ENCODE measurements around the gene BCL2. TPM values are rescaled to one million over a fixed set of nuclear protein-coding genes. Genes with fewer than 3 reads are reported as not detected.

BCL2 gene
- total and polyA plus RNA-seq, 9 of the 15 experiments (the other 6 are each of a cell fraction or from before 2014, with no cell fraction given), result 0.10 to 1.1 (median 0.65) TPM

GRCh38 chr18:63346480-63347183, 27.1 kb upstream of the BCL2 start:
- TF ChIP-seq ZNF224 (CRISPR knock-in tag; IDR thresholded peaks at IDR 0.05), result no peak
- TF ChIP-seq ZBTB26 (CRISPR knock-in tag; IDR thresholded peaks at IDR 0.05), result no peak
- no peak for TF ChIP-seq U2AF2 (optimal IDR thresholded peaks at IDR 0.05; ENCODE audit: low read depth, low read length)
- Histone ChIP-seq H3K4me2 (ENCODE audit: insufficient read depth, low read length) (no peak overlapping the region), H2AFZ (ENCODE audit: low read depth, low read length) (no peak overlapping the region), H3K4me3 (no peak overlapping the region), H4K20me1 (replicated peaks; ENCODE audit: control insufficient read depth, insufficient read depth, low read length) (no peaks in the 10 kb centered on the region), H3K4me1 (replicated peaks in 1 of 2; ENCODE audit: control insufficient read depth in 2 of 2, insufficient read depth in 2 of 2, low read length in 2 of 2) (no peaks in the 10 kb centered on the region), H3K9me3 (replicated peaks; ENCODE audit: control insufficient read depth, insufficient read depth, low read depth, low read length) (no peaks in the 10 kb centered on the region), H3K9me1 (ENCODE audit: control insufficient read depth, insufficient read depth, low read length) (no peaks in the 10 kb centered on the region), H3K27ac (ENCODE audit: extremely low read depth, low read depth, low read length) (no peak overlapping the region), H3K9ac (ENCODE audit: insufficient read depth in 1 of 2, low read depth in 2 of 2, low read length in 2 of 2) (no peak overlapping the region), H3K79me2 (ENCODE audit: control insufficient read depth, insufficient read depth, low read length) (no peaks in the 10 kb centered on the region), H3K27me3 (ENCODE audit: control insufficient read depth in 2 of 2, insufficient read depth in 2 of 2, low read length in 2 of 2) (no peaks in the 10 kb centered on the region), H3K36me3 (ENCODE audit: control insufficient read depth, insufficient read depth, low read length) (peaks cover 51% of the 10 kb centered on the region; the same call in 2 of the 3 replicates)
- no TSS peak for BruUV-seq (replicated peaks)
- ChIA-PET CTCF (ENCODE audit: low intra/inter-chr PET ratio) (no interaction called here), POLR2A (no interaction called here)
- ATAC-seq (no peak), FAIRE-seq (no peak), DNase-seq (ENCODE audit: extremely low read depth in 1 of 4, low spot score in 3 of 4) (no peak)
- in situ Hi-C loops (cut with MboI) (loop anchor here (10.0 kb wide), 1 partner anchor 88 kb away; no protein-coding TSS in a partner anchor), intact Hi-C loops (cut with micrococcal nuclease) (loop anchor here (10.0 kb wide), 1 partner anchor 498 kb away; no protein-coding TSS in a partner anchor)
- 79% methylated on average over 6 of the region's 7 CpGs for WGBS (ENCODE audit: insufficient coverage, low coverage, missing lambda C conversion rate)

GRCh38 chr18:63346031-63346430, 26.5 kb upstream of the BCL2 start:
- H4K20me1 ChIP-seq (replicated peaks; ENCODE audit: control insufficient read depth, insufficient read depth, low read length), result no peaks in the 10 kb centered on the region
- in situ Hi-C loops (cut with MboI), result loop anchor here (10.0 kb wide), 1 partner anchor 89 kb away; no protein-coding TSS in a partner anchor
- no peaks in the 10 kb centered on the region for H3K9me3 ChIP-seq (replicated peaks; ENCODE audit: control insufficient read depth, insufficient read depth, low read depth, low read length)
- peaks cover 48% of the 10 kb centered on the region; the same call in 2 of the 3 replicates for H3K36me3 ChIP-seq (ENCODE audit: control insufficient read depth, insufficient read depth, low read length)
- no peak for FAIRE-seq
- 74% methylated on average over 4 of the region's 7 CpGs for WGBS (ENCODE audit: insufficient coverage, low coverage, missing lambda C conversion rate)
- H3K4me2 ChIP-seq (ENCODE audit: insufficient read depth, low read length), result no peak overlapping the region
- H3K9me1 ChIP-seq (ENCODE audit: control insufficient read depth, insufficient read depth, low read length), result no peaks in the 10 kb centered on the region
- TF ChIP-seq ZNF23 (CRISPR knock-in tag; IDR thresholded peaks at IDR 0.05) (no peak), HDGF (IDR thresholded peaks at IDR 0.05) (no peak), TRIM25 (IDR thresholded peaks at IDR 0.05; ENCODE audit: borderline replicate concordance) (no peak), CAMTA2 (CRISPR knock-in tag; conservative IDR thresholded peaks at IDR 0.05) (no peak), CTCFL (IDR thresholded peaks at IDR 0.05; ENCODE audit: borderline replicate concordance, insufficient read depth, low read depth, low read length, poor library complexity, severe bottlenecking) (no peak), FOS (IDR thresholded peaks at IDR 0.05; ENCODE audit: extremely low read depth, insufficient read length) (no peak)
- no peak overlapping the region for H3K9ac ChIP-seq (ENCODE audit: insufficient read depth in 1 of 2, low read depth in 2 of 2, low read length in 2 of 2)
- POLR2A ChIA-PET, result no interaction called here
- H3K27ac ChIP-seq (ENCODE audit: extremely low read depth, low read depth, low read length), result no peak overlapping the region
- no peaks in the 10 kb centered on the region for H3K79me2 ChIP-seq (ENCODE audit: control insufficient read depth, insufficient read depth, low read length)
- H2AFZ ChIP-seq (ENCODE audit: low read depth, low read length), result no peak overlapping the region
- CTCF ChIA-PET (ENCODE audit: low intra/inter-chr PET ratio), result no interaction called here
- no peak overlapping the region for H3K4me3 ChIP-seq
- intact Hi-C loops (cut with micrococcal nuclease), result loop anchor here (10.0 kb wide), 1 partner anchor 499 kb away; no protein-coding TSS in a partner anchor
- DNase-seq (ENCODE audit: extremely low read depth in 1 of 4, low spot score in 3 of 4), result no peak
- no peaks in the 10 kb centered on the region for H3K4me1 ChIP-seq (replicated peaks in 1 of 2; ENCODE audit: control insufficient read depth in 2 of 2, insufficient read depth in 2 of 2, low read length in 2 of 2)
- no TSS peak for BruUV-seq (replicated peaks)
- no peak for ATAC-seq
- H3K27me3 ChIP-seq (ENCODE audit: control insufficient read depth in 2 of 2, insufficient read depth in 2 of 2, low read length in 2 of 2), result no peaks in the 10 kb centered on the region

Data from K562 (cell line).